ENCODE results near the gene NEK4.

DNA sequence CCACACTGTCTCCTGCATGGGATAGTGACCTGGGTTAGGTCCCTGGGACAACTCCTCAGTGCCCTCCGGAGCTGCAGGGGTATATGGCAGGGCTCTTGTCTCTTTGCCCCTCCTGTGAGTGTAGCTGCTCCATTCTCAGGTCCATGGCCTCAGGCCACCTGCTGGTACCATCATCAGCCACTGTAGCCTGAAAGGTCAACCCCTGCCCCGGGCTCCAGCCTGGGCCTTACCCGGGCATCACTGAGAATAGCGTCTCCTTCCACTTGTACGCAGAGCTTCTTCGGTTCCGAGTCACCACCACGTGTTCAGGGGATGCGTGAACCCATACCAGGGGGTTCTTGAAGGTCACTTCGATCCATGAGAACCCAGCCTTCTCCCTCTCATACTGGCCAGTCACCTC lies 45.9 kb upstream of the NEK4 start:
- TF ChIP-seq SRF (IDR thresholded peaks at IDR 0.05; ENCODE audit: low read depth in 2 of 2, low read length in 2 of 2) (no peak), FOS (IDR thresholded peaks at IDR 0.05; ENCODE audit: borderline replicate concordance, extremely low read depth, insufficient read length) (no peak), POLR2AphosphoS5 (IDR thresholded peaks at IDR 0.05; ENCODE audit: low read length) (no peak), ZNF24 (IDR thresholded peaks at IDR 0.05) (no peak), SIN3A (IDR thresholded peaks at IDR 0.05; ENCODE audit: low read depth, low read length) (no peak), POLR2A (IDR thresholded peaks at IDR 0.05; ENCODE audit: low read depth, low read length) (no peak), ASH2L (IDR thresholded peaks at IDR 0.05; ENCODE audit: borderline replicate concordance, low read depth) (no peak), ZBTB33 (IDR thresholded peaks at IDR 0.05) (no peak), EZH2 (IDR thresholded peaks at IDR 0.05; ENCODE audit: borderline replicate concordance, control insufficient read depth, low read depth, low read length) (no peak), CBX3 (IDR thresholded peaks at IDR 0.05; ENCODE audit: borderline replicate concordance, low read depth) (no peak), GABPA (IDR thresholded peaks at IDR 0.05; ENCODE audit: low read depth) (no peak), HDGF (IDR thresholded peaks at IDR 0.05) (no peak)
- TF ChIP-seq, protein P1, sequence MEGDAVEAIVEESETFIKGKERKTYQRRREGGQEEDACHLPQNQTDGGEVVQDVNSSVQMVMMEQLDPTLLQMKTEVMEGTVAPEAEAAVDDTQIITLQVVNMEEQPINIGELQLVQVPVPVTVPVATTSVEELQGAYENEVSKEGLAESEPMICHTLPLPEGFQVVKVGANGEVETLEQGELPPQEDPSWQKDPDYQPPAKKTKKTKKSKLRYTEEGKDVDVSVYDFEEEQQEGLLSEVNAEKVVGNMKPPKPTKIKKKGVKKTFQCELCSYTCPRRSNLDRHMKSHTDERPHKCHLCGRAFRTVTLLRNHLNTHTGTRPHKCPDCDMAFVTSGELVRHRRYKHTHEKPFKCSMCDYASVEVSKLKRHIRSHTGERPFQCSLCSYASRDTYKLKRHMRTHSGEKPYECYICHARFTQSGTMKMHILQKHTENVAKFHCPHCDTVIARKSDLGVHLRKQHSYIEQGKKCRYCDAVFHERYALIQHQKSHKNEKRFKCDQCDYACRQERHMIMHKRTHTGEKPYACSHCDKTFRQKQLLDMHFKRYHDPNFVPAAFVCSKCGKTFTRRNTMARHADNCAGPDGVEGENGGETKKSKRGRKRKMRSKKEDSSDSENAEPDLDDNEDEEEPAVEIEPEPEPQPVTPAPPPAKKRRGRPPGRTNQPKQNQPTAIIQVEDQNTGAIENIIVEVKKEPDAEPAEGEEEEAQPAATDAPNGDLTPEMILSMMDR (IDR thresholded peaks at IDR 0.05 in 2 of 3, conservative IDR thresholded peaks at IDR 0.05 in 1 of 3; ENCODE audit: control insufficient read depth in 2 of 3, extremely low read depth in 1 of 3, insufficient read depth in 1 of 3, low read depth in 3 of 3, low read length in 3 of 3), result no peak
- TF ChIP-seq, protein P2, sequence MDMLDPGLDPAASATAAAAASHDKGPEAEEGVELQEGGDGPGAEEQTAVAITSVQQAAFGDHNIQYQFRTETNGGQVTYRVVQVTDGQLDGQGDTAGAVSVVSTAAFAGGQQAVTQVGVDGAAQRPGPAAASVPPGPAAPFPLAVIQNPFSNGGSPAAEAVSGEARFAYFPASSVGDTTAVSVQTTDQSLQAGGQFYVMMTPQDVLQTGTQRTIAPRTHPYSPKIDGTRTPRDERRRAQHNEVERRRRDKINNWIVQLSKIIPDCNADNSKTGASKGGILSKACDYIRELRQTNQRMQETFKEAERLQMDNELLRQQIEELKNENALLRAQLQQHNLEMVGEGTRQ (IDR thresholded peaks at IDR 0.05; ENCODE audit: borderline replicate concordance, low read depth, low read length), result no peak

Data from GM12878 (cell line).